Hindlimb muscle (tissue), 1 donor: ENCODE measurements around the gene EIPR1. TPM values are rescaled to one million over a fixed set of nuclear protein-coding genes. Genes with fewer than 3 reads are reported as not detected.
"Not testable (repeated sequence)": the region's sequence is repeated elsewhere in the genome, so short reads cannot be mapped to it uniquely, and the experiment has no call there.

ENCODE experiments used
- DNase-seq: peaks from one replicate; pipeline ENCODE4 v3.0.0-alpha.2; 2013
- polyA plus RNA-seq: library from polyadenylated mRNA; unstranded; fragments of 120-200 nt; gene quantifications from one replicate; pipeline ENCODE4 v1.2.1, GENCODE V29; 2013; ENCODE audit not compliant: insufficient read length

EIPR1 gene
- polyA plus RNA-seq, 1 donor = 16.4 TPM

GRCh38 chr2:3357446-3357845 is 20.2 kb downstream of the EIPR1 start:
- DNase-seq = not testable (repeated sequence)

- no peak for DNase-seq
Measured at GRCh38 chr2:3356799-3357198, 20.8 kb downstream of the EIPR1 start.

- no peak for DNase-seq
Measured at GRCh38 chr2:3355951-3356569, 21.6 kb downstream of the EIPR1 start.

DNA sequence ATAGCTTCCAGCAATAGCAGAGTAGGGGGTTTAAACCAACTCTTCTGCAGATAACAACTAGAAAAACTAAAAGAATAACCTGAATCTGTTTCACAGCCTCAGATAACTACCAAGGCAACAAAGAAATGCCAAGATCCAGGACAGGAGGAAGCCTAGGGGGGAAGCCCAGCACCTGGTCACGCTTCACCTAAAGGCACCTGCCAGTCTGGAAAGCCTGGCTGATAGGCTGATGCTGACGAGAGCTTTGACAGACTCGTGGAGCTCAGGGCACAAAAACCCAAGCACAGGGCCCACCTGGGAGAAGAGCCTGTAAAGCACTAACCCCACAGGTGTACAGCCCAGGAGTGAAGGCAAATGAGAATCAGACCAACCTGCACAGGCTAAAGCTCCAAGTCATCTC is 22.6 kb downstream of the EIPR1 start:
- no peak for DNase-seq

DNA sequence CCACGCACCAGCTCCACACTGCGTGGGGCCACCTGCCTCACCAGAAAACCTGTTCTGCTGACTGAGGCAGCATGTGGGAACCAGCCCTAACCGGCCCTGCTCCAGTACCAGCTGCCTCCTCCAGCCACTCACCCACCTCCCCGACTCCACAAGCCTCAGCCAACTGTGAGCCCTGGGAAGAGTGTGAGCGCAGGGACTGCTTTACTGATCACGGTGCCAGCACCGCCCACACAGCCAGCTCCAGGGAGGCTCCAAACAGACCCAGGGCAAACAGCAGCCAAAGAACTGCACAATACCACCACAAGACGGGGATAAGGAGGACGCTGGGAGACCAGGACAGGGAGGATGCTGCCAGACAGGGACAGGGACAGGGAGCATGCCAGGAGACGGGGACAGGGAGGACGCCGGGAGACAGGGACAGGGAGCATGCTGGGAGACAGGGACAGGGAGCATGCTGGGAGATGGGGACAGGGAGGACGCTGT is 28.4 kb downstream of the EIPR1 start:
- DNase-seq = peak; percentile 6

DNA sequence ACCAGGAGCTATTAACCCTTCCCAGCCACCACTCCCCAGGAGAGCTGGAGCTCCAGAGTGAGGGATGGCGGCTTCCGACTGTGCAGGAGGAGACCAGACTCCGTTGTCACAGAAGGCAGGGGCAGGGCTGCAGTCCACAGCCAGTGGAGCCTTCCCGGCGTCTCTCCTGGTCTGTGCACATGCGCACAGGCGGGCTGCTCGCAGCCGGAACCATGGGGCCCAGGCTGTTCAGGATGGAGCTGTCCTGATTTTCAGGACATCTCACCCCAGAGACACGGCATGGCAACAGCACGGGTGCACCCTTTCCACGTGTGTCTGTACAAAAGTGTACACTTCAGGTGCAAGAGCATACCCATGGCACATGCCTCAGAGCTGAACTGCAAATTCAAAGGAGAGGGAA is 28.9 kb downstream of the EIPR1 start:
- DNase-seq = no peak

DNA sequence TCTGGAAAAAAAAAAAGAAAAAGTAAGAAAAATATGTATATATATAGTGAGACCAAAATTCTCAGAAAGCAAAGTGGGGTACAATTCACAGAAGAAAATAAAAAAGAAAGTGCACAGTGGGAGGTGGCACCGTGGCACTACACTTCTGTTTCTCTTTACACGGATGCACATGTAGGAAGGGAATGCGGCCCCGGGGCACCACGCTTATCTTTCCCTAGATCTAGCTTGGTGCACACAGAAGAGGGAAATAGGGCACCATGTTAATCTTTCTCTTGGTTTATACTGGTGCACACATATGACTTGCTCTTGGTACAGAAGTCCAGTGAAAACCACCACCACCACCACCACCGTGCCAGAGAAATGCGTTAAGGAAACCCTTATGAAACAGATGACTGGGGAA is 32.0 kb downstream of the EIPR1 start:
- no peak for DNase-seq

DNA sequence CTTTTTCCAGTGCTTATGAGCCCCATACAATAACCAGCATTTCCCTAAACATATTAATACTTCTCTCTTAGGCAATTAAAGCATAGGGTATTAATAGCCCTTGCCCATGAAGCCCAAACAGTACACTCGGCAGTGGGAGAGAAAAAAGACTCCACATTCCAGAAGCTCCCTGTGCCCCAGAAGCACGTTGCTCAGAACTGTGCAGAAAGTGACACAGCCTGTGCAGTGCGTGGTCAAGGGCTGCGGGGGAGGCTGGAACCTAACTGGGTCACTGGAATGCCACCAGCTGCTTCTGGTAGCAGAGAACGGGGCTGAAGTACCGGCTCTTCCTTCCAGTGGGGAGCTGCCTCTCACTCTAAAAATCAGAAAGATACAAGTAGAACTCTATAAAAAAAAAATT is 32.7 kb downstream of the EIPR1 start:
- DNase-seq = no peak

DNA sequence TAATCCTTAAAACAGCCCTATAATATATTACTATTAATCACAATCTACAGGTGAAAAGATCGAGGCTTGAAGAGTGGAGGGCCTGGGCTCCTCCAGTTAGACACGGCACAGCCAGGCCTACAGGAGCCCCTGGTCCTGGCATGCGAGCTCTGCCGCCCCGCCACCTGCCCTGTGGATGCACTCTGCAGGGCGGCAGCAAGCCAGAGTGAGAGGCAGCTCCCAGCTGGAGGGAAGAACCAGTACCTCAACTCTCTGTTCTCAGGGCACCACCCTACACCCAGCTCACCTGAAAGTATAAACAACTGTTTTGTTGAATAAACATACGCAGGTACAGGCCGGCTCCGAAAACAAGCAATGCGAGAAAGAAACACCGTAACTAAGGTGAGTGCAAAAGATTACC is 34.6 kb downstream of the EIPR1 start:
- no peak for DNase-seq

GRCh38 chr2:3342324-3342723 is 35.3 kb downstream of the EIPR1 start:
- no peak for DNase-seq

GRCh38 chr2:3341336-3341735 is 36.3 kb downstream of the EIPR1 start:
- no peak for DNase-seq

GRCh38 chr2:3340144-3340543 is 37.5 kb downstream of the EIPR1 start:
- no peak for DNase-seq

- no peak for DNase-seq
Measured at GRCh38 chr2:3338340-3338739, 39.3 kb downstream of the EIPR1 start.

- DNase-seq = no peak
Measured at GRCh38 chr2:3336844-3337243, 40.8 kb downstream of the EIPR1 start.

GRCh38 chr2:3334392-3335345 is 42.9 kb downstream of the EIPR1 start:
- peak; percentile 83 for DNase-seq

DNA sequence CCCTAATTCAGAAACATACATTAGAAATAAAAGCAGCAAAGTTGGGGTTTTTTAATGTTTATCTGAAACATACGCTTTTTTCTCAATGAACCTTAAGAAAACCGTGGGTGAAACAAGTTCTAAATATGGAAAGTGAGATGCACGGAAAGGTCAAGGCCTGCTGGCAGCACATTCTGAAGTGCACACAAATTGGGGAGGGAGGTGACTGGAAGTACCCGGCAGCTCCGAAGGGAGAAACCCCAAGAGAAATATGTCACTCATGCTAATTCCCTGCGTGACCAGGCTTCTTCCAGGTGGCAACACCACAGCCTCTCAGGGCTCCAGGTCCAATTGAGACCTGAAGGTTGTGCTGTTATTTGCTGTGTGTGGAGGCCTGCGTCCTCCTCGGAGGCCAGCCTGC is 45.5 kb downstream of the EIPR1 start:
- DNase-seq = no peak

DNA sequence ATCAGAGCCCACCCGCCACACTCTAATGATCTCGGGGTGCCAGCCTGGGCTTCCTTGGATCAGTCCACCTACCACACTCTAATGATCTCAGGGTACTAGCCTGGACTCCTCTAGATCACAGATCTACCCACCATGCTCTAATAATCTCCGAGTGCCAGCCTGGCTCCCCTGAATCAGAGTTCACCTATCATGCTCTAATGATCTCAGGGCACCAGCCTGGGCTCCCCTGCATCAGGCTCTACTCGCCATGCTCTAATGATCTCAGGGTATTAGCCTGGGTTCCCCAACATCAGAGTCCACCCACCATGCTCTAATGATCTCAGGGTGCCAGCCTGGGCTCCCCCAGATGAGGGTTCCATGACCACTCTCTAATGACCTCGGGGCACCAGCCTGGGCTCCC is 48.1 kb downstream of the EIPR1 start:
- no peak for DNase-seq

- DNase-seq = no peak
Measured at GRCh38 chr2:3326871-3327270, 50.7 kb downstream of the EIPR1 start.

GRCh38 chr2:3326182-3326537 is 51.5 kb downstream of the EIPR1 start:
- no peak for DNase-seq

DNA sequence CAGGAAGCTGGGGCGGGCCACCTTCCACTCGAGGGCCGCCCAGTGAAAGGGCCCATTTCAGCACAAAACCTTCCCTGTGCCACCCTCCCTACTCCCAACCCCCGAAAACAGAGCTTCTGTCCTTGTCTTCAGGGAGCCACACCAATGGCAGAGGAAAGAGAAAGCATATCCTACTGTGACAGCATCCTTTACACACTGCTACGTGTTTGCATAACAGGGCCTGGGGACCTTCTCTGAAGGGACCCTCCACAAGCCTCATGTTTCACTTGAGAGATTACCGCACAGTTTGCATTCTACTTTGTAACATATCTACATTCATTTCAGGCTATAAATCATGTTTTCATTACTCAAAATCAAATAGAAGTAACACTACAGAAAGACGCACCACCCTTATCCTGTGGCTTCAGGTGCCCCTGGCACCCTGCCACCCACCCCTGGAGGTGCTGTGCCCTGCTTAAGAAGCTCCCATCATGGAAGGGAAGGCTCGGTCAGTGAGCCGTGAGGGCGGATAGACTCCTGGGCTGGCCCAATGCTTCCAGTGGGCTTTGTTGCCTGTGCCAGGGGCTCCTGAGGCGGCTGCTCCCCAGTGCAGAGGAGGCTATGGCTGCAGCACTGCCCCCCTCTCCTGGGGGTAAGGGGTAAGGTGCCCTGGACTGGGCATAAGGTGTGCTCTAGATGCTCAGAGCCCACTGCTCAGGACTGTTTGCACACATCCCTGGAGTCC is 52.0 kb downstream of the EIPR1 start:
- DNase-seq = no peak

GRCh38 chr2:3324404-3325281 is 53.0 kb downstream of the EIPR1 start:
- DNase-seq = no peak

GRCh38 chr2:3324036-3324386 is 53.6 kb downstream of the EIPR1 start:
- DNase-seq = no peak
